ENCODE results near the gene CHAF1A.

The CHAF1A gene

GRCh38 chr19:4365791-4366665 is 36.4 kb upstream of the CHAF1A start:
- in situ Hi-C loops (cut with HindIII; ENCODE audit: low sequenced_read_pairs): no loop called here

- in situ Hi-C loops (cut with HindIII; ENCODE audit: low sequenced_read_pairs): no loop called here
Measured at GRCh38 chr19:4366666-4367335, 35.6 kb upstream of the CHAF1A start.

GRCh38 chr19:4367336-4367723 is 35.1 kb upstream of the CHAF1A start:
- in situ Hi-C loops (cut with HindIII; ENCODE audit: low sequenced_read_pairs): no loop called here

- in situ Hi-C loops (cut with HindIII; ENCODE audit: low sequenced_read_pairs): no loop called here
Measured at GRCh38 chr19:4367781-4368127, 34.7 kb upstream of the CHAF1A start.

GRCh38 chr19:4368128-4368820 is 34.2 kb upstream of the CHAF1A start:
- in situ Hi-C loops (cut with HindIII; ENCODE audit: low sequenced_read_pairs): no loop called here

DNA sequence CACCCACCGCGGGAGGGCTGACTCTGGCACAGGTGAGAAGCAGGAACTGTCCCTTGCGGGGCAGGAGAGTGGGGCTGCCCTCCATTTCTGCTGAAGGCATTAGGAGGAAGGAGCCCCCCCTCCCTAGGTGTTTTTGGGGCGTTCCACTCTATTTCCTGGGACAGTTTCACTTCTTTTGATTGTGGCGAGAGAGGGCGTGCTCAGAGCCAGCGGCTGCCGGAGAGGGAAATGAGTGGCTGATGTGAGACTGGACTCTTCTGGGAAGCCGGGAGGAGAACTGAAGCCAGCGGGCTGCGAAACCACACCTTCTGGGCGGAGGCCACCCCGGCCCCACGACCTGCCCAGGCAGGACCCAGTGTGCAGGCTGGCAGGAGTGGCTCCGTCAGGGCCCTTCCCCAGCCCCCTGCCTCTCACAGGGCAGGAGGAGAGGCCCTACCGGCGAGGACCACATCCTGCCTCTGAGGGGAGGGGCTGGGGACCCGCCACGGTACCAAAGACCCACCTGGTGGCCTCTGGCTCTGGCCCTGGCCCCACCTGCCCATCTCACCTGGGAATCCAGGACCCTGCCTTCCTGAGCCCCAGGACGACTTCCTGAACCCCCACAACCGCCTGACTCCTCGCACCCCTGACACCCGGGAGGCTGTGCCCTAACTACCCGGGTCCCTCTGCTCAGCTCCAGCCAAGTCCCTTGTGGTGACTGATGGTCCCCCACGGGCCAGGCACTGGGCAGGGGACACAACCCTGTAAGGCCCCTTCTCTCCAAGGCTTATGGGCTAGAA is 33.1 kb upstream of the CHAF1A start:
- in situ Hi-C loops (cut with HindIII; ENCODE audit: low sequenced_read_pairs): no loop called here

- in situ Hi-C loops (cut with HindIII; ENCODE audit: low sequenced_read_pairs): no loop called here
Measured at GRCh38 chr19:4369888-4370260, 32.6 kb upstream of the CHAF1A start.

- in situ Hi-C loops (cut with HindIII; ENCODE audit: low sequenced_read_pairs): no loop called here
Measured at GRCh38 chr19:4370418-4371041, 31.9 kb upstream of the CHAF1A start.

GRCh38 chr19:4371247-4372164 is 30.9 kb upstream of the CHAF1A start:
- in situ Hi-C loops (cut with HindIII; ENCODE audit: low sequenced_read_pairs): no loop called here

DNA sequence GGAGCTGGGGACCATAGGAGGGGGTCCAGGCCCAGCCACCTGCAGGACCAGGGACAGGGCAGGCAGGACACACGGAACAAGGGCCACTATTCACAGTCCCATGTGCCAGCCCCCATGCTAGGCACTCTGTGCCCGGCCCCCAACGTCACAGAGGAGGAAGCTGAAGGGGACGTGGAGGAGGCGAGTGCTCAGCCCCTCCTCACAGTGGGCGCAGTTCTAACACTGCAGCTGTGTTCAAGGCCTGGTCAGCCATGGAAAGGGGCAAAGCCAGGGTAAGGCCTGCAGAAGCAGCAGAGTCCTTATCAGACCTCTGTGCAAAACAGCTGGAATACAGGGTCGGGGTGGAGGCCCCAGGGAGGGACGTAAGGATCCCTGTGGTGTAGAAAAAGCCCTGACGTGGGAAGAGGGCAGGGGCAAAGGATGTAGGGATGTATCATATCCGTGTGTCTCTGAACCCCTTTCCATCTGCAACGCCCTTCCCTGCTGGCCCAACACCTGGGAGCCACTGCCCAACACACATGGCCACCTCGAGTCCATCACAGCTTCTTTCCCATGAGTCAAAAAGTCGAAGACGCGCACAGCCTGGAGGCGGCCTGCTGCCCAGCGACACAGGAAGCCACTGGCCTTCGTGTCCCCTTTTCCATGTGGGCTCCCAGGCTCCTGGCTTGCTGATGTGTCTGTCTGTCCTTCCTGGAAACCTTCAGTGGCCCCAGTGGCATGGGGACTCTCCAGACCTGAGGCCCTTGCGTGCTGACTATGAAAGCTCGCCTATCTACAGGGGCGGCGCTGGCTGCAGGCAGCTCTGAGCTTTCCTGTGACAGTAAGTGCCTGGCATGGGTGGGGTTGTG is 30.1 kb upstream of the CHAF1A start:
- in situ Hi-C loops (cut with HindIII; ENCODE audit: low sequenced_read_pairs): no loop called here

DNA sequence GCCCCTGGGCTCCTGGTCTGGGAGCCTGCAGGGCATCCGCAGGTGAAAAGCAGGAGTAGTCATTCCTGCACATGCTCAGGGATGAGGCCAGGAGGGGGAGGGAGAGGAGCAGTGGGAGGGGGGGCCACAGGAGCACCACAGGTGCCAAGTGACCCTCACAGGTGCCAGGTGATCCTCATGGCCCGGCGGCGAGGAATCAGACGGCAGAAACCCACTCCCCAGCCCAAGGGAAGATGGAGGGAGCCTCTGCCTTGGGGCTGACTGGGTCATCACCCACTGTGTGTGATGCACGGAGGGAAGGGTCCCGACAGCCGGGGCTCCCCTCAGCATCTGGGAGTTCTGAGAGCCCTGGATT is 29.4 kb upstream of the CHAF1A start:
- in situ Hi-C loops (cut with HindIII; ENCODE audit: low sequenced_read_pairs): no loop called here

DNA sequence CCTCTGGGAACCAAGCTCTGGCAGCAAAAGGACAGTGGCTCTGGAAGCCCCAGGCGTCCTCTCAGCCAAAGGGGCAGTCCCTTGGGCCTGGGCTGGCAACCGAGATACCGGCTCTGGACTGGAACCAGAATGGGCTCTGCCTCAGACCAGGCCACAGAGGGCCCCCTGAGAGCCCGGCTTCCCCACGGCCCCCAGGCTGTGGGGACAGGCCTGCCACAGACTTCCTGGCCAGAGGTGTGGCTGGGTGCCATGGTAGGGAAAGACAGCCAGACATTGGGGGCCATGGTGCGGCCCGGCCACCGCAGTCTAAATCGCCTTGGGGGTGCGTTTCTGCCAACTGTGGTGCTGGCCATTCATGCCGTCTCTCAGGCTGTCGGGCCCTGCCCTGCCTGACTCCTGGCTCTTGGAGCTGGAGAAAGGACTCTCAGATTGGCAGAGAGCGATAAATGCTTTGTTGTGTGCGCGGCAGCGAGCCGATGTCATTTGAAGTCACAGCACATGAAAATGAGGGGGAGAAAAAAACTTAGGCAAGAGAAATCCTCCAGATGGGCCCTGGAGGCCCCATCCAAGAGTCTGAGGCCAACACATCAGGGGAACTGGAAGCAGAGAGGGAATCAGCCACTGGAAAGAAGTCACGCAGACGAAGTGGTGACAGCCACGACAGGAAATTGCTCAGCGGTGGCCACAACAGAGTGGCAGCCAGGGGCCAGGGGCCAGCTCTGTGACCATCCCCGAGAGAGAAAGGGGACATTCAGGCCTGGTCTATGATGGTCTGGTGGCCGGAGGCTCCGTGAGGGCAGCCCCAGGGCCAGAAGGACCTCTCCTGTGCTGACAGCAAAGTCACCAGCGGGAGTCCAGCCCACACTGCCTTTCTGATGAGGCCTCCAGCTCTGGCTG is 28.6 kb upstream of the CHAF1A start:
- in situ Hi-C loops (cut with HindIII; ENCODE audit: low sequenced_read_pairs): no loop called here

GRCh38 chr19:4374498-4375163 is 27.8 kb upstream of the CHAF1A start:
- in situ Hi-C loops (cut with HindIII; ENCODE audit: low sequenced_read_pairs): no loop called here

DNA sequence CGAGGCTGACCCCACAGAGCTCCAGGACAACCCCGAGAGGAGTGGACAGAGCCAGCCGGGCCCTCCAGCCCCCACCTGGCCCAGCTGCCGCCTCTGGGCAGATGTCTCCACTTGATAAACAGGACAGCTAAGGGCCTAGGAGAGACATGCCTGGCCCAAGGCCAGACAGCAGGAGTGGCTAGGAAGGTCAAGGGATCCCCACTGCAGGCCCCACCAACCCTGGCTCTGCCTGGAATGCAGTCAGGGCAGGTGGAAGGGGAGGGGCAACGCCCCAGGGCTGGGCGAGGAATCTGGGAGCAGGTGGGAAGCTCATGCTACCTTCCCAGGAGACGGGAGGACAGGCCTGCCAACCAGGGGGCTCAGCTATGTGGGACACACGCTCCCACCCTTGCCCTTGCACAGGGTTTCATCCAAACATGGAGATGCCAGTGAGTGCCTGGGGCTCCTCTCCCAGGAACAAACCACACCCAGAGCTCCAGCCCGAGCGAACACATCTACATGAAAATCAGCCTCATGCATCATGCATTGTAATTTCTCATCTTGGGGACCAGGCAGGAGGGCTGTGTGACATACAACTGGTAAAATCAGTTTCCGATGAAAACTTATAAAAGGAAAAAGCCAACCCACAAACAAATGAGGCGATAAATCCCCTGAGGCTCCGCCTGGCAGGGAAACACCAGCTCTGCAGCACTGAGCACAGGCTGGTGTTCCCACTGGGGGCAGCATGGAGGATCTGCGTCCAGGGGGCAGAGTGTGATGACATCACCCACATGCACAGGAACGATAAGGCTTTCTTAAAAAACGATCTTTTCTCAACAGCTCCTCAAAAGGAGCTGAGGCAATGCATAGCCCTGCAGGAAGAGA is 27.0 kb upstream of the CHAF1A start:
- in situ Hi-C loops (cut with HindIII; ENCODE audit: low sequenced_read_pairs): no loop called here

DNA sequence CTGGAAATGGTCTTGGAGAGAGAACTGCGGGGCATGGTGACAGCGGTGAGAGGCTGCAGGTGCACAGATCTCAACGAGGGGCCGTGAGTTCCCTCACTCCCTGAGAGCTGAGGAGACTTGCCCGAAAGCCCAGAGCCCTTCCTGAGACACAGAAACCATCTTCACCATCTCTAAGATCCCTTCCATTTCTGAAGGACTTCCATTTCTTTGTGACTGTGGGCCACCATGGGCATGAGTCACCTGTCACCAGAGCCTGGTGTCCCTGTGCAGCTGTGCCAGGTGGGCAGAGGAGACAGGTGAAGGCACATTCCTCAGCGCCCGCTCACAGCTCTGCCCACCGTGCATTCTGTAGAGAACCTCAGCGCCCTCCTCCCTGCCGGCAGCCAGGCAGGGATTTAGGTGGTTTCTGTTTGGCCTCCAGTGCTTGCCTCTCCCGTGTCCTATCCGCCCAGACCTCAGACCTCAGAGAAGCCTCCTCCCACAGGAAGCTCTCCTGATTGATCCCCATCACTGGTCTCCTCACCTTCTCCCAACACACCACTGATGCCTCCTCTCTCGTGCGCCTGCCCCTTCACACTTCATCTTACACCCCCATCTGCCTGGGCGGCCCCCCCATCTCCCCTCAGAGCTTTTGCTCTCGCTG is 26.3 kb upstream of the CHAF1A start:
- in situ Hi-C loops (cut with HindIII; ENCODE audit: low sequenced_read_pairs): no loop called here

- in situ Hi-C loops (cut with HindIII; ENCODE audit: low sequenced_read_pairs): no loop called here
Measured at GRCh38 chr19:4376671-4376990, 25.8 kb upstream of the CHAF1A start.
